BJ (cell line): Measurements from ENCODE around the gene FOCAD. TPM values are rescaled to one million over a fixed set of nuclear protein-coding genes. Genes with fewer than 3 reads are reported as not detected.

Source experiments
- CTCF ChIA-PET: fragments of 350-600 bp; formaldehyde crosslinking; extraction: SDS; loops from one replicate; lab custom pipeline; 2021; ENCODE audit warnings: antibody characterized with exemption, inconsistent platforms; lab: Yijun Ruan, JAX
- POLR2A ChIA-PET: fragments of 300-600 bp; sonication (Branson Sonifier 250); formaldehyde crosslinking; extraction: SDS; loops from one replicate; lab custom pipeline; 2021; ENCODE audit warnings: antibody characterized with exemption; lab: Charles Lee
- DNase-seq: peaks from one replicate; pipeline ENCODE4 v3.0.0-alpha.2; 2011; ENCODE audit warnings: low read depth
- H3K27me3 ChIP-seq: 2 replicates; pipeline ENCODE4 v1.6.0; 2011; ENCODE audit warnings: low read length; ENCODE audit not compliant: control insufficient read depth, insufficient read depth
- H3K36me3 ChIP-seq: 2 replicates; pipeline ENCODE4 v1.5.1; 2011; ENCODE audit warnings: low read length; ENCODE audit not compliant: control insufficient read depth, insufficient read depth
- H3K4me3 ChIP-seq: 2 replicates; pipeline ENCODE4 v1.5.1; 2011; ENCODE audit warnings: low read depth, mild to moderate bottlenecking, control low read depth, low read length
- CTCF ChIP-seq: IDR thresholded peaks from 2 replicates; pipeline ENCODE4 v1.5.1; 2011; ENCODE audit warnings: low read depth, mild to moderate bottlenecking, control low read depth, inconsistent platforms, low read length, moderate library complexity; ENCODE audit not compliant: insufficient read depth
- polyA plus RNA-seq: library from polyadenylated mRNA; depleted of rRNA; stranded (reverse); fragments of >200 nt; gene quantifications from 2 replicates; pipeline ENCODE4 v1.2.3, GENCODE V29; 2011

The FOCAD gene
- polyA plus RNA-seq, 1 experiment = 32.9 TPM

DNA sequence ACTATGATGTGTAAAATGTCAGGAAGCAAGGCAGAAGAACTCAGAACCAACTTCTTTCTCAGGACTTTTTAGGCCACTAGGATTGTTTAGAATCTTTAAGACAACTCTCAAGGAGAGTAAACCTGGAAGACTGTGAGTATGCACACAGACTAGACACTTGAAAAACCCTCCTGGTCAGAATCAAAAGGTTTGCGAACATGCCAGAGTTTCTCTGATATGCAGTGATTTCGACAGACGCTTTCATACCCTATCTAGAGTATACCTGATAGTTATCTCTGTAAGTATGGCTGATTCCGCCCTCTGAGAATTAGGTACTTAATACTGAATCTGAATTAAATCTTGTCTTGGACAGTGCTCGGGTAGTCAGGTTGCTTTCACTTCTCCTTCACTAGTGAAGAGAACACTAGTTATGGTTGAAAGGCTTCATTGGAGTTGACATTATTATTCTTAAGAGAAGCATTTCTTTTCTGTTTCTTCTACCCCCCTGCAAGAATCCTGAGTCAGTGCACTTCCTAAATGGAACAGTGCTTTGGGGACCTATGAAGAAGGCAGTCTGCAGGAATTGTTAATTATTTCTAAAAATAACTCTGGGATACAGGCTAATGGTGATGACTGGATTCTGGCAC lies 189.3 kb downstream of the FOCAD start:
- CTCF ChIA-PET = interaction anchor here (0.8 to 1.5 kb wide), 2 partner anchors 9 to 14 kb away, joined by 3 to 4 read pairs; no protein-coding TSS in a partner anchor
- TF ChIP-seq CTCF = no peak
- no peaks in the 10 kb centered on the region for H3K36me3 ChIP-seq
- no peak overlapping the region for H3K4me3 ChIP-seq
- H3K27me3 ChIP-seq = no peaks in the 10 kb centered on the region
- no peak for DNase-seq
- POLR2A ChIA-PET = no interaction called here

DNA sequence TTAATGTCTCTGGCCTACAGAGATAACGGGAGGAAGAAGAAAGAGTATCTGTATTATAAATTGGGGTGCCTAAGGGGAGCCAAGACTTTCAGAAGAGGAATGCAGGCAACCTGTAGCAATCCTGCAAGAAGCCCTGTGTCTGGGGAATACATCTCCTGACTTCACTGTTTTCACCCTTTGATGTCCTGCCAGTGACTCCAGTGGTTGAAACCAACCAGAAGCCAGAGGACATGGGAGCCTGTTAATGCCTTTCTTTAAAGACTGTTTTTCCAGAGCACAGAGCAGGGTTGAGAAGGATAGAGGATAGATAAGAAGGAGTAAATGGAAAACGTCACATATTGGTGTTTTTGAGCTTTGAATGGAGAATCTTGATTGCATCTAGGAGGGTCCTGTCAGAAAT lies 196.2 kb downstream of the FOCAD start:
- POLR2A ChIA-PET = no interaction called here
- Histone ChIP-seq H3K36me3 (no peaks in the 10 kb centered on the region), H3K27me3 (no peaks in the 10 kb centered on the region), H3K4me3 (no peak overlapping the region)
- DNase-seq = no peak
- TF ChIP-seq CTCF = no peak
- CTCF ChIA-PET = interaction anchor here (0.6 kb wide), 1 partner anchor 207 kb away, joined by 3 read pairs; no protein-coding TSS in a partner anchor

GRCh38 chr9:20880675-20881074 lies 196.6 kb downstream of the FOCAD start:
- POLR2A ChIA-PET = no interaction called here
- Histone ChIP-seq H3K4me3 (no peak overlapping the region), H3K27me3 (no peaks in the 10 kb centered on the region), H3K36me3 (no peaks in the 10 kb centered on the region)
- DNase-seq = no peak
- no peak for TF ChIP-seq CTCF
- CTCF ChIA-PET = interaction anchor here (0.6 kb wide), 1 partner anchor 207 kb away, joined by 3 read pairs; no protein-coding TSS in a partner anchor

- DNase-seq = no peak
- POLR2A ChIA-PET = no interaction called here
- no peaks in the 10 kb centered on the region for H3K36me3 ChIP-seq
- H3K27me3 ChIP-seq = no peaks in the 10 kb centered on the region
- CTCF ChIA-PET = interaction anchor here (0.7 to 5.5 kb wide), 13 partner anchors 8 to 701 kb away, joined by 3 to 31 read pairs (median 3); no protein-coding TSS in a partner anchor
- peak; percentile 68 for TF ChIP-seq CTCF
- no peak overlapping the region for H3K4me3 ChIP-seq
These were observed 201.0 kb downstream of the FOCAD start for GRCh38 chr9:20884985-20885593.

DNA sequence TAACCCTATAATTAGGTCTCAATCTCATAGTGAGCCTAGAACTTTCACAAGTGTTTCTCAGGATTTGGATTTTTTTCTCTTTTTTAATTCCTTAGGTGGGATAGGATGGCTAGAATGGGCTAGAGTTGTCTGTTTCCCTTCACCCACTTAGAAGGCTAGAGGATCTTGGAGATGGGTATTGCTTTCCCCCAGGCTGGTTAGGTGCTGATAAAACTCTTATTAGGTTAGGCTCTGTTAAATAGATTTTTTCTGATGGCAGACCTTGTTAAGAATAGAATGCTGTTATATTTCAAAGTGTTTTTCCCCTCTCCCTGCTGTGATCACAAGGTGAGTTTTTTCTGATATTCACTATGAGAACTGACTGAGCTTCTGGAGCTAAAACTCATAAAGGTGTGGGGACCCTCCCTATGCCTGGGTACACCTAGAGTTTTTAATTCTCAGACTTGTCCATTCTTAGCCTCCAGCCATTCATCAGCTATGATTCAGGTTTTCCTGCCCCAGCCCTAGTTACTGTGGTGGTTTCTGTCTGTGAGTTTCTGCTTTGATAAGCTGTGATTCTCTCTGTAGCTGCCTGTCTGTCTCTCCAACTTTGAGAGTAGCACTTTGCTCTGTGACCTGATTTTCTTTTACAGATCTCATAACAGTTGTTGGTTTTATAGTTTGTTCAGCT lies 215.0 kb downstream of the FOCAD start:
- POLR2A ChIA-PET = no interaction called here
- CTCF ChIA-PET = interaction anchor here (0.6 to 1.5 kb wide), 4 partner anchors 8 to 274 kb away, joined by 3 to 6 read pairs (median 4); no protein-coding TSS in a partner anchor
- no peak for TF ChIP-seq CTCF
- H3K36me3 ChIP-seq = no peaks in the 10 kb centered on the region
- no peak for DNase-seq
- no peak overlapping the region for H3K4me3 ChIP-seq
- H3K27me3 ChIP-seq = no peaks in the 10 kb centered on the region
